SH-SY5Y (cell line): ENCODE results near the gene PMIS2.

Source experiments
- GATA2 ChIP-seq: IDR thresholded peaks from 2 replicates; pipeline ENCODE4 v1.6.1; 2011; ENCODE audit warnings: mild to moderate bottlenecking, low read depth, low read length
- GATA3 ChIP-seq: IDR thresholded peaks from 2 replicates; pipeline ENCODE4 v1.6.1; 2011; ENCODE audit warnings: low read depth, mild to moderate bottlenecking, low read length, moderate library complexity

- no peak for TF ChIP-seq GATA2
- TF ChIP-seq GATA3, result no peak
These were observed 36.7 kb upstream of the PMIS2 start for GRCh38 chr19:35549174-35549788.
